H9 (cell line): ENCODE data around the gene UBE2Q1. TPM values are rescaled to one million over a fixed set of nuclear protein-coding genes. Genes with fewer than 3 reads are reported as not detected.

ENCODE experiments used
- DNase-seq: peaks from one replicate; pipeline ENCODE4 v3.0.0-alpha.2; 2017
- H2AFZ ChIP-seq: one replicate; pipeline ENCODE4 v1.6.1; 2013; ENCODE audit warnings: mild to moderate bottlenecking, low read length, control low read depth, moderate library complexity
- H2AK5ac ChIP-seq: 2 replicates; pipeline ENCODE4 v1.6.1; 2013; ENCODE audit warnings: low read length, control low read depth, mixed read lengths; ENCODE audit not compliant: insufficient read length
- H2BK120ac ChIP-seq: one replicate; pipeline ENCODE4 v1.6.1; 2013; ENCODE audit warnings: low read depth, mild to moderate bottlenecking, low read length, control low read depth, inconsistent platforms; ENCODE audit not compliant: poor library complexity, severe bottlenecking
- H2BK12ac ChIP-seq: 2 replicates; pipeline ENCODE4 v1.6.1; 2013; ENCODE audit warnings: low read length, control low read depth, mixed read lengths, low read depth; ENCODE audit not compliant: insufficient read length
- H2BK15ac ChIP-seq: 2 replicates; pipeline ENCODE4 v1.6.1; 2013; ENCODE audit warnings: low read depth, low read length, control low read depth
- H2BK20ac ChIP-seq: one replicate; pipeline ENCODE4 v1.6.1; 2013; ENCODE audit warnings: low read depth, mild to moderate bottlenecking, low read length, control low read depth, inconsistent platforms; ENCODE audit not compliant: poor library complexity, severe bottlenecking
- H2BK5ac ChIP-seq: 2 replicates; pipeline ENCODE4 v1.6.1; 2013; ENCODE audit warnings: low read length, control low read depth, mixed read lengths; ENCODE audit not compliant: insufficient read length
- H3K14ac ChIP-seq: 2 replicates; pipeline ENCODE4 v1.6.1; 2013; ENCODE audit warnings: low read length, control low read depth; ENCODE audit not compliant: insufficient read depth
- H3K18ac ChIP-seq: 2 replicates; pipeline ENCODE4 v1.6.1; 2013; ENCODE audit warnings: low read depth, mild to moderate bottlenecking, mixed read lengths, low read length, control low read depth; ENCODE audit not compliant: insufficient read length
- H3K23ac ChIP-seq: 2 replicates; pipeline ENCODE4 v1.6.1; 2013; ENCODE audit warnings: low read length, control low read depth, mixed read lengths, low read depth; ENCODE audit not compliant: insufficient read length
- H3K23me2 ChIP-seq: 2 replicates; pipeline ENCODE4 v1.6.1; 2013; ENCODE audit warnings: low read depth, mild to moderate bottlenecking, mixed read lengths, low read length, control low read depth; ENCODE audit not compliant: insufficient read length, poor library complexity, severe bottlenecking
- H3K27ac ChIP-seq: 2 replicates; pipeline ENCODE4 v1.5.1; 2013; ENCODE audit warnings: low read length, control low read depth, mixed read lengths, low read depth; ENCODE audit not compliant: insufficient read length
- H3K27me3 ChIP-seq: 2 replicates; pipeline ENCODE4 v1.6.1; 2013; ENCODE audit warnings: low read length, control low read depth, inconsistent platforms; ENCODE audit not compliant: insufficient read depth
- H3K4ac ChIP-seq: 2 replicates; pipeline ENCODE4 v1.6.1; 2013; ENCODE audit warnings: low read depth, mild to moderate bottlenecking, control low read depth, inconsistent platforms, low read length, moderate library complexity
- H3K4me1 ChIP-seq: 2 replicates; pipeline ENCODE4 v1.6.1; 2013; ENCODE audit warnings: low read length, control low read depth, inconsistent platforms; ENCODE audit not compliant: insufficient read depth
- H3K4me2 ChIP-seq: 2 replicates; pipeline ENCODE4 v1.6.1; 2013; ENCODE audit warnings: low read length, control low read depth, mixed read lengths; ENCODE audit not compliant: insufficient read length, insufficient read depth
- H3K56ac ChIP-seq: 2 replicates; pipeline ENCODE4 v1.6.1; 2013; ENCODE audit warnings: low read depth, mild to moderate bottlenecking, mixed read lengths, low read length, control low read depth; ENCODE audit not compliant: insufficient read length
- H3K79me1 ChIP-seq: 2 replicates; pipeline ENCODE4 v1.6.1; 2013; ENCODE audit warnings: low read depth, mild to moderate bottlenecking, moderate library complexity, low read length, control low read depth, inconsistent platforms; ENCODE audit not compliant: insufficient read depth, poor library complexity, severe bottlenecking
- H3K79me2 ChIP-seq: 2 replicates; pipeline ENCODE4 v1.6.1; 2013; ENCODE audit warnings: low read length, control low read depth, inconsistent platforms; ENCODE audit not compliant: insufficient read depth
- H3K9ac ChIP-seq: 2 replicates; pipeline ENCODE4 v1.6.1; 2013; ENCODE audit warnings: low read length, control low read depth, mixed read lengths; ENCODE audit not compliant: insufficient read length; ENCODE audit errors: extremely low read depth
- H3K9me3 ChIP-seq: one replicate; pipeline ENCODE4 v1.6.1; 2013; ENCODE audit warnings: low read depth, low read length, inconsistent platforms; ENCODE audit not compliant: control insufficient read depth
- H3T11ph ChIP-seq: one replicate; pipeline ENCODE4 v1.6.1; 2013; ENCODE audit warnings: mild to moderate bottlenecking, low read length, control low read depth, inconsistent platforms
- H4K20me1 ChIP-seq: one replicate; pipeline ENCODE4 v1.6.1; 2013; ENCODE audit not compliant: control insufficient read depth, insufficient read length, insufficient read depth
- H4K5ac ChIP-seq: 2 replicates; pipeline ENCODE4 v1.6.1; 2013; ENCODE audit warnings: low read depth, mild to moderate bottlenecking, mixed read lengths, low read length, control low read depth; ENCODE audit not compliant: insufficient read length
- H4K8ac ChIP-seq: replicated peaks from 2 replicates; pipeline ENCODE4 v1.6.1; 2013; ENCODE audit warnings: low read length, control low read depth, mixed read lengths, low read depth; ENCODE audit not compliant: insufficient read length
- H4K91ac ChIP-seq: 2 replicates; pipeline ENCODE4 v1.6.1; 2013; ENCODE audit warnings: low read depth, mild to moderate bottlenecking, moderate library complexity, mixed read lengths, low read length, control low read depth; ENCODE audit not compliant: insufficient read length
- H3K27ac Mint-ChIP-seq, 3 experiments: 2 replicates in 2 of 3; 3 replicates in 1 of 3; pipeline ENCODE4 v1.8.0; 2020 to 2021; ENCODE audit warnings: mixed read lengths in 3 of 3, mild to moderate bottlenecking in 1 of 3, moderate library complexity in 1 of 3
- H3K27me3 Mint-ChIP-seq: 2 replicates; pipeline ENCODE4 v1.8.0; 2021; ENCODE audit warnings: low read depth, mild to moderate bottlenecking, moderate library complexity, mixed read lengths
- H3K36me3 Mint-ChIP-seq, 3 experiments: 2 replicates in 2 of 3; 3 replicates in 1 of 3; pipeline ENCODE4 v1.8.0; 2020 to 2021; ENCODE audit warnings: low read depth in 3 of 3, mixed read lengths in 3 of 3; ENCODE audit not compliant: insufficient read depth in 1 of 3
- H3K4me1 Mint-ChIP-seq, 2 experiments: 2 replicates each; pipeline ENCODE4 v1.8.0; 2020; ENCODE audit warnings: mixed read lengths in 2 of 2
- H3K4me3 Mint-ChIP-seq, 2 experiments: 2 replicates in 1 of 2; 3 replicates in 1 of 2; pipeline ENCODE4 v1.8.0; 2020 to 2021; ENCODE audit warnings: mild to moderate bottlenecking in 2 of 2, mixed read lengths in 2 of 2, moderate library complexity in 1 of 2
- H3K9me3 Mint-ChIP-seq, 2 experiments: 2 replicates in 1 of 2; 3 replicates in 1 of 2; pipeline ENCODE4 v1.8.0; 2020; ENCODE audit warnings: mild to moderate bottlenecking in 2 of 2, mixed read lengths in 2 of 2, moderate library complexity in 1 of 2
- CTCF ChIP-seq: fragments of 200-600 bp; sonication (generic); conservative IDR thresholded peaks from 3 replicates; pipeline ENCODE4 v1.8.0; 2021; ENCODE audit warnings: antibody characterized with exemption, mild to moderate bottlenecking
- WGBS: extraction: QIAGEN DNeasy Blood & Tissue Kit; methylation state at CpG from one replicate; pipeline ENCODE4 v1.1.7; 2013; ENCODE audit warnings: missing lambda C conversion rate, low lambda C conversion rate, mixed read lengths; ENCODE audit not compliant: insufficient read length; ENCODE audit errors: extremely low coverage; 5-methylcytosine and 5-hydroxymethylcytosine counted together
- total RNA-seq: library from RNA; stranded (reverse); gene quantifications from 2 replicates; pipeline ENCODE4 v1.2.1, GENCODE V29; 2021

The UBE2Q1 gene
- total RNA-seq, 1 experiment from 2014 or later = 108 TPM

GRCh38 chr1:154575951-154576566 is 17.6 kb upstream of the UBE2Q1 start:
- H4K5ac ChIP-seq = no peak overlapping the region
- no peak overlapping the region for H4K8ac ChIP-seq
- no peaks in the 10 kb centered on the region for H4K20me1 ChIP-seq
- H2AK5ac ChIP-seq = no peak overlapping the region
- no peak for DNase-seq
- no peaks in the 10 kb centered on the region for H3K79me1 ChIP-seq
- peaks cover 19 to 31% (median 31%) of the 10 kb centered on the region in 3 experiments; a peak in 6 of 7 replicates for H3K36me3 Mint-ChIP-seq
- no peak overlapping the region for H3T11ph ChIP-seq
- H3K9me3 Mint-ChIP-seq = no peaks in the 10 kb centered on the region
- H3K79me2 ChIP-seq = no peaks in the 10 kb centered on the region
- H2BK20ac ChIP-seq = no peak overlapping the region
- H3K18ac ChIP-seq = no peak overlapping the region
- H2BK120ac ChIP-seq = no peak overlapping the region
- H3K4me1 Mint-ChIP-seq = peaks cover 20 to 29% of the 10 kb centered on the region in 2 experiments
- H3K9ac ChIP-seq = no peak overlapping the region
- no peak overlapping the region for H2BK12ac ChIP-seq
- H3K4me1 ChIP-seq = no peaks in the 10 kb centered on the region
- no peak for TF ChIP-seq CTCF
- H3K27me3 Mint-ChIP-seq = no peaks in the 10 kb centered on the region; the same call in 1 of the 2 replicates
- H3K14ac ChIP-seq = no peak overlapping the region
- H3K27me3 ChIP-seq = no peaks in the 10 kb centered on the region
- peak overlapping the region in 1 of 3 experiments; percentile 50; a peak in 1 of 7 replicates for H3K27ac Mint-ChIP-seq
- no peak overlapping the region; a peak in 1 of 5 replicates for H3K4me3 Mint-ChIP-seq
- no peak overlapping the region for H2BK15ac ChIP-seq
- H3K4ac ChIP-seq = no peak overlapping the region
- no peak overlapping the region for H3K27ac ChIP-seq
- H3K56ac ChIP-seq = no peak overlapping the region
- no peaks in the 10 kb centered on the region for H3K23me2 ChIP-seq
- H3K23ac ChIP-seq = no peak overlapping the region
- no peak overlapping the region for H4K91ac ChIP-seq
- no peak overlapping the region for H2BK5ac ChIP-seq
- H3K9me3 ChIP-seq = no peaks in the 10 kb centered on the region
- WGBS = no CpG with 5 or more reads among the region's 8 CpGs
- no peak overlapping the region for H2AFZ ChIP-seq
- H3K4me2 ChIP-seq = no peak overlapping the region
